AG04450 (cell line): ENCODE measurements around the gene PTPRZ1. TPM values are rescaled to one million over a fixed set of nuclear protein-coding genes. Genes with fewer than 3 reads are reported as not detected.

ENCODE experiments used
- CTCF ChIA-PET: fragments of 300-600, 350-600 bp; formaldehyde crosslinking; extraction: SDS; loops from one replicate; lab custom pipeline; 2022; ENCODE audit warnings: antibody characterized with exemption, inconsistent platforms; lab: Charles Lee
- POLR2A ChIA-PET: fragments of 350-600 bp; formaldehyde crosslinking; extraction: SDS; loops from one replicate; lab custom pipeline; 2021; ENCODE audit warnings: antibody characterized with exemption, inconsistent platforms; lab: Yijun Ruan, JAX
- DNase-seq: peaks from one replicate; pipeline ENCODE4 v3.0.0-alpha.2; 2011; ENCODE audit warnings: low read depth, low spot score
- H3K27ac ChIP-seq: one replicate; pipeline ENCODE4 v1.5.1; 2012; ENCODE audit warnings: low read depth, low read length, control low read depth
- H3K27me3 ChIP-seq: one replicate; pipeline ENCODE4 v1.6.0; 2012; ENCODE audit warnings: low read length; ENCODE audit not compliant: control insufficient read depth, insufficient read depth
- H3K4me3 ChIP-seq: 2 replicates; pipeline ENCODE4 v1.5.1; 2011; ENCODE audit warnings: mild to moderate bottlenecking, low read depth, low read length, control low read depth
- H3K9me3 ChIP-seq: 2 replicates; pipeline ENCODE4 v1.5.1; 2012; ENCODE audit warnings: low read length; ENCODE audit not compliant: control insufficient read depth, insufficient read depth
- CTCF ChIP-seq: IDR thresholded peaks from 2 replicates; pipeline ENCODE4 v1.5.1; 2011; ENCODE audit warnings: low read depth, low read length, control low read depth, inconsistent platforms
- polyA plus RNA-seq: library from polyadenylated mRNA; depleted of rRNA; stranded (reverse); fragments of >200 nt; gene quantifications from 2 replicates; pipeline ENCODE4 v1.2.3, GENCODE V29; 2011

The PTPRZ1 gene
- polyA plus RNA-seq, 1 experiment: not detected

GRCh38 chr7:121994625-121995410 is 121.9 kb downstream of the PTPRZ1 start:
- CTCF ChIA-PET: interaction anchor here (0.6 to 3.5 kb wide), 114 partner anchors 9 to 1246 kb away, joined by 3 to 118 read pairs (median 4); partner anchors contain the start of genes AASS, FAM3C and PTPRZ1
- peak; percentile 79 for TF ChIP-seq CTCF

GRCh38 chr7:122006687-122007086 is 133.7 kb downstream of the PTPRZ1 start:
- POLR2A ChIA-PET: no interaction called here
- TF ChIP-seq CTCF: no peak
- no peak overlapping the region for H3K4me3 ChIP-seq
- no peak overlapping the region for H3K27ac ChIP-seq
- no peak for DNase-seq
- no peaks in the 10 kb centered on the region for H3K9me3 ChIP-seq
- CTCF ChIA-PET: interaction anchor here (1.2 to 1.8 kb wide), 2 partner anchors 10 to 12 kb away, joined by 5 to 7 read pairs; no protein-coding TSS in a partner anchor
- no peaks in the 10 kb centered on the region for H3K27me3 ChIP-seq

More at GRCh38 chr7:121994625-121995410, 121.9 kb downstream of the PTPRZ1 start:
- no peak overlapping the region for H3K4me3 ChIP-seq
- H3K27me3 ChIP-seq: no peaks in the 10 kb centered on the region
- peak; percentile 55 for DNase-seq
- no peak overlapping the region for H3K27ac ChIP-seq
- H3K9me3 ChIP-seq: no peaks in the 10 kb centered on the region
- POLR2A ChIA-PET: no interaction called here

GRCh38 chr7:122010116-122010515 is 137.2 kb downstream of the PTPRZ1 start:
- TF ChIP-seq CTCF: no peak
- no peak overlapping the region for H3K4me3 ChIP-seq
- no peak for DNase-seq
- H3K27me3 ChIP-seq: no peaks in the 10 kb centered on the region
- no peak overlapping the region for H3K27ac ChIP-seq
- CTCF ChIA-PET: interaction anchor here (4.2 kb wide), 1 partner anchor 16 kb away, joined by 18 read pairs; no protein-coding TSS in a partner anchor
- POLR2A ChIA-PET: no interaction called here
- no peaks in the 10 kb centered on the region for H3K9me3 ChIP-seq

- Histone ChIP-seq H3K4me3 (no peak overlapping the region), H3K27me3 (no peaks in the 10 kb centered on the region), H3K9me3 (no peaks in the 10 kb centered on the region), H3K27ac (no peak overlapping the region)
- DNase-seq: no peak
- TF ChIP-seq CTCF: no peak
- CTCF ChIA-PET: interaction anchor here (1.7 kb wide), 1 partner anchor 515 kb away, joined by 5 read pairs; no protein-coding TSS in a partner anchor
- POLR2A ChIA-PET: no interaction called here
These were observed 140.1 kb downstream of the PTPRZ1 start for GRCh38 chr7:122013065-122013464.

GRCh38 chr7:122013630-122014029 is 140.7 kb downstream of the PTPRZ1 start:
- POLR2A ChIA-PET: no interaction called here
- CTCF ChIA-PET: interaction anchor here (1.1 to 2.5 kb wide), 5 partner anchors 19 to 519 kb away, joined by 3 to 18 read pairs (median 5); no protein-coding TSS in a partner anchor
- Histone ChIP-seq H3K27me3 (no peaks in the 10 kb centered on the region), H3K27ac (no peak overlapping the region), H3K9me3 (no peaks in the 10 kb centered on the region), H3K4me3 (no peak overlapping the region)
- no peak for DNase-seq
- TF ChIP-seq CTCF: no peak
